Osteoblast (primary cell): ENCODE measurements around the gene SUSD4. TPM values are rescaled to one million over a fixed set of nuclear protein-coding genes. Genes with fewer than 3 reads are reported as not detected.

ENCODE experiments used
- DNase-seq: peaks from one replicate; pipeline ENCODE4 v3.0.0; 2011; ENCODE audit warnings: low spot score, mixed read lengths; ENCODE audit not compliant: insufficient read length; ENCODE audit errors: missing footprints
- H2AFZ ChIP-seq: 2 replicates; pipeline ENCODE4 v1.6.0; 2011; ENCODE audit warnings: mild to moderate bottlenecking, low read length
- H3K27ac ChIP-seq: 2 replicates; pipeline ENCODE4 v1.5.1; 2011; ENCODE audit warnings: mild to moderate bottlenecking, low read depth, low read length, moderate library complexity
- H3K27me3 ChIP-seq: 2 replicates; pipeline ENCODE4 v1.6.0; 2012; ENCODE audit warnings: mild to moderate bottlenecking, control low read depth, inconsistent platforms, low read length, moderate library complexity; ENCODE audit not compliant: insufficient read depth
- H3K36me3 ChIP-seq: 2 replicates; pipeline ENCODE4 v1.5.1; 2011; ENCODE audit warnings: mild to moderate bottlenecking, low read length, control low read depth, moderate library complexity; ENCODE audit not compliant: insufficient read depth
- H3K4me1 ChIP-seq: 2 replicates; pipeline ENCODE4 v1.5.1; 2011; ENCODE audit warnings: mild to moderate bottlenecking, low read length, control low read depth, moderate library complexity; ENCODE audit not compliant: insufficient read depth
- H3K4me2 ChIP-seq: 2 replicates; pipeline ENCODE4 v1.6.0; 2011; ENCODE audit warnings: mild to moderate bottlenecking, low read length; ENCODE audit not compliant: insufficient read depth
- H3K4me3 ChIP-seq: fragments of 200-600 bp; sonication (generic); 3 replicates; pipeline ENCODE4 v1.5.1; 2012; ENCODE audit warnings: mild to moderate bottlenecking, low read length, inconsistent platforms; ENCODE audit not compliant: insufficient read depth
- H3K79me2 ChIP-seq: 2 replicates; pipeline ENCODE4 v1.6.0; 2012; ENCODE audit warnings: mild to moderate bottlenecking, low read length, control low read depth, inconsistent platforms; ENCODE audit not compliant: insufficient read depth
- H3K9me3 ChIP-seq: 2 replicates; pipeline ENCODE4 v1.5.1; 2011; ENCODE audit warnings: low read depth, low read length, control low read depth
- H4K20me1 ChIP-seq: 2 replicates; pipeline ENCODE4 v1.6.0; 2012; ENCODE audit warnings: mild to moderate bottlenecking, low read length, control low read depth; ENCODE audit not compliant: insufficient read depth
- total RNA-seq: library from RNA; depleted of rRNA; stranded (reverse); fragments of >200 nt; gene quantifications from 2 replicates; pipeline ENCODE4 v1.2.3, GENCODE V29; 2012
- TF ChIP-seq, protein P1 (sequence below): IDR thresholded peaks from 2 replicates; pipeline ENCODE4 v1.5.1; 2011; ENCODE audit warnings: mild to moderate bottlenecking, low read depth, low read length, moderate library complexity; ENCODE audit errors: extremely low read depth

SUSD4 gene
- total RNA-seq, 1 donor = not detected

DNA sequence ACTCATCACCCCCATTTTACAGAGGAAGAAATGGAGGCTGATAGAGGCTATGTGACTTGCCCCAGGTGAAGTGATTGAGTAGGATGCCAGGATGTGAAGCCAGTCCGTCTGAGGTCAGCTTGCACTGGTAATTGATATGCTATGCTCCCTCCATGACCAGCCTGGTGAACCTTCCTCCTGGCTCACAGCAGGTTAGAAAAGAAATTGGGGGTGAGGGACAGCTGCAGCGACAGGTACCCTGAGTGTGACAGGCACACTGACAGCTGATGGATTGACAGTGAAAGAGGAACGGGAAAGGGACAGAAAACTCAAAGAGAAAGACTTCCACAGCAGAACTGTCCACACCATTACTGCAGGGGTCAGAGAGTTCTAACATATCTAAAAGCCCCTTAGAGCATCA lies 102.1 kb downstream of the SUSD4 start:
- no peaks in the 10 kb centered on the region for H4K20me1 ChIP-seq
- H3K4me2 ChIP-seq = no peak overlapping the region
- H3K36me3 ChIP-seq = no peaks in the 10 kb centered on the region
- no peaks in the 10 kb centered on the region for H3K9me3 ChIP-seq
- TF ChIP-seq, protein P1, sequence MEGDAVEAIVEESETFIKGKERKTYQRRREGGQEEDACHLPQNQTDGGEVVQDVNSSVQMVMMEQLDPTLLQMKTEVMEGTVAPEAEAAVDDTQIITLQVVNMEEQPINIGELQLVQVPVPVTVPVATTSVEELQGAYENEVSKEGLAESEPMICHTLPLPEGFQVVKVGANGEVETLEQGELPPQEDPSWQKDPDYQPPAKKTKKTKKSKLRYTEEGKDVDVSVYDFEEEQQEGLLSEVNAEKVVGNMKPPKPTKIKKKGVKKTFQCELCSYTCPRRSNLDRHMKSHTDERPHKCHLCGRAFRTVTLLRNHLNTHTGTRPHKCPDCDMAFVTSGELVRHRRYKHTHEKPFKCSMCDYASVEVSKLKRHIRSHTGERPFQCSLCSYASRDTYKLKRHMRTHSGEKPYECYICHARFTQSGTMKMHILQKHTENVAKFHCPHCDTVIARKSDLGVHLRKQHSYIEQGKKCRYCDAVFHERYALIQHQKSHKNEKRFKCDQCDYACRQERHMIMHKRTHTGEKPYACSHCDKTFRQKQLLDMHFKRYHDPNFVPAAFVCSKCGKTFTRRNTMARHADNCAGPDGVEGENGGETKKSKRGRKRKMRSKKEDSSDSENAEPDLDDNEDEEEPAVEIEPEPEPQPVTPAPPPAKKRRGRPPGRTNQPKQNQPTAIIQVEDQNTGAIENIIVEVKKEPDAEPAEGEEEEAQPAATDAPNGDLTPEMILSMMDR = no peak
- no peak overlapping the region for H3K27ac ChIP-seq
- DNase-seq = no peak
- H3K4me1 ChIP-seq = no peaks in the 10 kb centered on the region
- no peaks in the 10 kb centered on the region for H3K79me2 ChIP-seq
- H3K27me3 ChIP-seq = peaks cover 42% of the 10 kb centered on the region
- no peak overlapping the region for H2AFZ ChIP-seq
- no peak overlapping the region for H3K4me3 ChIP-seq

DNA sequence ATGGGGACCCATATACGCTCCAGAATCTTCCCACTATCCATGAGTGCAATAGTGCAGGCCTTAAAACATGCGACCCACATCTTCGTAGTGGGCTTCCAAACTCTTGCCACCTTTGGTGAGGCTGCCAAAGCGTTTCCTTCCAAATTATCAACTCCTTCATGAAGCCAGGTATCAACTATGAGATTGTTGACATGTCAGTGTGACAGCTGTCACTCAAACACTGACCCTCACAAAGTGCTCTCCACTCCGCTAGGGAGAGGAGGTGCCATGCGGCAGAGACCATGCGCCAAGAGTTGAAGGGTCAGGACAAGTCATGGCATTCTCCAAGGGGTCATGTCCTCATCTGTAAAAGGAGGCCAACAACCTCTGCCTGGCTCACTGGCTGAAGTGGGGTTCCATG lies 103.3 kb downstream of the SUSD4 start:
- no peak overlapping the region for H3K4me3 ChIP-seq
- DNase-seq = no peak
- TF ChIP-seq, protein P1 = no peak

DNA sequence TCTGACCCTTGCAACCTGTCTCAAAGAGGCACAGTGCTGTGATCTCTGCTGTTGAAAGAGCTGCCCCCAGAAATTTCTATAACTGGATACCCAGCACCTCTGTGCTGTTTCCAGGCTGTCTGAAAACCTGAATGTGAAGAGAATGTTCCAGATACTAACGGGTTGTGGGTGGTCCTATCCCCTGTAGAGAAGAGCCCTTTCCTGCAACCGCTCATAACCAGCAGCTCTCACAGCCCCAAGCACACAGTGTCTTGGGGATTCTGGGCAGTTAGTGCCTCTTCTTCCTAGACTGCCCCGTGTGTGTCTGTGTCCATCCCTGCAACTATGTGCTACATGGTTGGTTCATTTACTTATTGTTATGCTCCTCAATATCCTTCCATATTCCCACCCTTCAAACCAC lies 104.5 kb downstream of the SUSD4 start:
- H3K4me2 ChIP-seq = no peak overlapping the region
- H3K27me3 ChIP-seq = peaks cover 30% of the 10 kb centered on the region
- no peak overlapping the region for H3K4me3 ChIP-seq
- H3K9me3 ChIP-seq = no peaks in the 10 kb centered on the region
- H4K20me1 ChIP-seq = no peaks in the 10 kb centered on the region
- DNase-seq = no peak
- no peak overlapping the region for H3K27ac ChIP-seq
- TF ChIP-seq, protein P1 = no peak
- H3K36me3 ChIP-seq = no peaks in the 10 kb centered on the region
- no peak overlapping the region for H2AFZ ChIP-seq
- H3K4me1 ChIP-seq = no peaks in the 10 kb centered on the region
- H3K79me2 ChIP-seq = no peaks in the 10 kb centered on the region

More for the DNA sequence above, 103.3 kb downstream of the SUSD4 start:
- Histone ChIP-seq H3K27me3 (peaks cover 39% of the 10 kb centered on the region), H4K20me1 (no peaks in the 10 kb centered on the region), H3K27ac (no peak overlapping the region), H3K4me2 (no peak overlapping the region), H2AFZ (no peak overlapping the region), H3K9me3 (no peaks in the 10 kb centered on the region), H3K4me1 (no peaks in the 10 kb centered on the region), H3K79me2 (no peaks in the 10 kb centered on the region), H3K36me3 (no peaks in the 10 kb centered on the region)

DNA sequence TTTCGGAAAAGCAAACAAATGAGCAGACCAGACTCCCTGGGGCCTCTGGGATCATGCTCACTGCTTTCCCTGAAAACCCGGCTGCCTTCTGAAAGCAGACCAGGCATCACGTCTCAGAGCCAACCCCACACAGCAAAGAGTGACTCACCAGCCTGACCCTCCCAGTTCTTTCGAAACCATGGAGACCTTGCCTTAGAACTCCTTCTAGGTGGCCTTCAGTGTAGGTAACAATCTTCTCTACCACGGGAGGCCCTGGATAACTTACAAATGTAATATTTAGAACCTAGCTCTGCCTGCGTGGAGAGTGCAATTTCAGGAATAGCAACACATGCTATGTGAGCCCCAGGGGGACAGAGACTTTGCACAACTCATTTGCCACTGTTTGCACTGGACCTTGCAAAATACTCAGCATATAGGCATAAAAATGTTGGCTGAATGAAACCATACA lies 105.2 kb downstream of the SUSD4 start:
- DNase-seq = peak; percentile 60
- H3K27me3 ChIP-seq = peaks cover 30% of the 10 kb centered on the region
- H3K27ac ChIP-seq = no peak overlapping the region
- H3K9me3 ChIP-seq = no peaks in the 10 kb centered on the region
- no peaks in the 10 kb centered on the region for H3K36me3 ChIP-seq
- no peak overlapping the region for H3K4me2 ChIP-seq
- no peaks in the 10 kb centered on the region for H4K20me1 ChIP-seq
- no peak overlapping the region for H3K4me3 ChIP-seq
- H3K79me2 ChIP-seq = no peaks in the 10 kb centered on the region
- H3K4me1 ChIP-seq = no peaks in the 10 kb centered on the region
- no peak overlapping the region for H2AFZ ChIP-seq
- TF ChIP-seq, protein P1 = no peak
